Activated CD8-positive, alpha-beta memory T cell treated with anti-CD3 and anti-CD28 coated beads, Interleukin-2, amount 50 U/mL, for 24 hours (primary cell): ENCODE measurements around the gene GALNT3.

Source experiments
- DNase-seq: peaks from one replicate; pipeline ENCODE4 v3.0.0-alpha.2; 2020; ENCODE audit errors: extremely low read depth

The GALNT3 gene

GRCh38 chr2:165796129-165796528 lies 2.1 kb upstream of the GALNT3 start:
- no peak for DNase-seq

- DNase-seq = no peak
Measured at GRCh38 chr2:165795011-165795410, 964 bp upstream of the GALNT3 start.

- DNase-seq = peak; percentile 29
Measured at GRCh38 chr2:165794536-165794928, 485 bp upstream of the GALNT3 start.

GRCh38 chr2:165793161-165793778 lies 777 bp downstream of the GALNT3 start:
- no peak for DNase-seq

GRCh38 chr2:165792104-165792454 lies 2.0 kb downstream of the GALNT3 start:
- DNase-seq = no peak

GRCh38 chr2:165791421-165792103 lies 2.5 kb downstream of the GALNT3 start:
- DNase-seq = no peak

GRCh38 chr2:165790466-165790865 lies 3.6 kb downstream of the GALNT3 start:
- DNase-seq = no peak

GRCh38 chr2:165787334-165787733 lies 6.7 kb downstream of the GALNT3 start:
- DNase-seq = no peak

GRCh38 chr2:165779706-165780105 lies 14.3 kb downstream of the GALNT3 start:
- no peak for DNase-seq

GRCh38 chr2:165778653-165779451 lies 15.2 kb downstream of the GALNT3 start:
- no peak for DNase-seq

- DNase-seq = no peak
Measured at GRCh38 chr2:165778187-165778556, 15.9 kb downstream of the GALNT3 start.

- no peak for DNase-seq
Measured at GRCh38 chr2:165777522-165778186, 16.4 kb downstream of the GALNT3 start.

- no peak for DNase-seq
Measured at GRCh38 chr2:165776796-165777195, 17.3 kb downstream of the GALNT3 start.

GRCh38 chr2:165776013-165776412 lies 18.0 kb downstream of the GALNT3 start:
- no peak for DNase-seq

- DNase-seq = no peak
Measured at GRCh38 chr2:165773684-165774083, 20.4 kb downstream of the GALNT3 start.

- no peak for DNase-seq
Measured at GRCh38 chr2:165772183-165772582, 21.9 kb downstream of the GALNT3 start.

- DNase-seq = no peak
Measured at GRCh38 chr2:165766326-165766927, 27.6 kb downstream of the GALNT3 start.

GRCh38 chr2:165762723-165763122 lies 31.3 kb downstream of the GALNT3 start:
- DNase-seq = no peak

- no peak for DNase-seq
Measured at GRCh38 chr2:165757906-165758675, 36.0 kb downstream of the GALNT3 start.

- no peak for DNase-seq
Measured at GRCh38 chr2:165746501-165746900, 47.5 kb downstream of the GALNT3 start.

GRCh38 chr2:165745916-165746315 lies 48.1 kb downstream of the GALNT3 start:
- DNase-seq = no peak
